Mucosa of descending colon (tissue), 3 donors: Measurements from ENCODE around the gene R3HDM2. TPM values are rescaled to one million over a fixed set of nuclear protein-coding genes. Genes with fewer than 3 reads are reported as not detected.

Source experiments
- ATAC-seq: fragments of 200-7000 bp; cut with Tn5 transposase; one replicate; pipeline ENCODE4 v1.9.1; 2020; ENCODE audit warnings: mild to moderate bottlenecking, moderate library complexity
- DNase-seq, 3 donors: peaks; one replicate each; pipeline ENCODE4 v3.0.0-alpha.2; 2020
- H3K36me3 ChIP-seq: fragments of 200-600 bp; one replicate; pipeline ENCODE4 v1.8.0; 2021; ENCODE audit warnings: low read depth, mild to moderate bottlenecking
- H3K4me1 ChIP-seq: fragments of 200-600 bp; one replicate; pipeline ENCODE4 v1.8.0; 2021; ENCODE audit warnings: low read depth, mild to moderate bottlenecking
- H3K4me3 ChIP-seq: fragments of 200-600 bp; one replicate; pipeline ENCODE4 v1.8.0; 2021; ENCODE audit warnings: mild to moderate bottlenecking
- H3K9me3 ChIP-seq: fragments of 200-600 bp; one replicate; pipeline ENCODE4 v1.8.0; 2021; ENCODE audit warnings: mild to moderate bottlenecking
- CTCF ChIP-seq: fragments of 200-600 bp; IDR thresholded peaks from one replicate; pipeline ENCODE4 v1.8.0; 2022; ENCODE audit warnings: antibody characterized with exemption, mild to moderate bottlenecking
- intact Hi-C, 2 donors: fragments of 100-400 bp; cut with DNase I in 1 of 2; cut with micrococcal nuclease in 1 of 2; formaldehyde crosslinking; loops; one replicate each; pipeline versions ENCODE4 v1.11.0 to v1.11.1; 2022; cut with DNase I, micrococcal nuclease
- total RNA-seq, 3 donors: library from RNA; stranded (reverse); fragmentation: NEBNext Ultra II Directional in 2 of 3; extraction: Animal tissue kit (Norgen Biotek cat#: 25700) in 2 of 3; gene quantifications; one replicate each; pipeline versions ENCODE4 v1.2.1 to v1.2.4, GENCODE V29; 2021 to 2023
- donor health status: DM: no; HTN: no; CAD: no; lungs with moderate emphysema.
- donor health status: DM: no; HTN: no; CAD: no.
- donor health status: DM: no; HTN: yes; CAD: no.

R3HDM2 gene
- total RNA-seq, 3 donors from 2014 or later, result 43.9 to 80.8 (median 80.6) TPM

- DNase-seq (peak in 2 of 3 donors; percentile 11 to 21), ATAC-seq (no peak)
- H3K9me3 ChIP-seq, result no peaks in the 10 kb centered on the region
- intact Hi-C loops, result no loop called here
- H3K36me3 ChIP-seq, result no peaks in the 10 kb centered on the region
- no peak overlapping the region for H3K4me3 ChIP-seq
- no peak for TF ChIP-seq CTCF
- H3K4me1 ChIP-seq, result peaks cover 18% of the 10 kb centered on the region
Measured at GRCh38 chr12:57230381-57231155, 200.3 kb downstream of the R3HDM2 start.

- peak; percentile 92 to 95 (median 94) for DNase-seq
- TF ChIP-seq CTCF, result no peak
- intact Hi-C loops, result no loop called here
- Histone ChIP-seq H3K4me1 (peaks cover 24% of the 10 kb centered on the region), H3K4me3 (peak within 1 kb of the TSS; percentile 44), H3K9me3 (no peaks in the 10 kb centered on the region), H3K36me3 (no peaks in the 10 kb centered on the region)
- ATAC-seq, result peak; percentile 81
Measured at GRCh38 chr12:57229634-57230380, 201.0 kb downstream of the R3HDM2 start, which contains the start of gene SHMT2. SHMT2 (plus strand) TSS chr12:57229711; CDS start chr12:57229779, 68 bp downstream.

- Histone ChIP-seq H3K4me1 (peaks cover 24% of the 10 kb centered on the region), H3K9me3 (no peaks in the 10 kb centered on the region), H3K4me3 (peak overlapping the region; percentile 44), H3K36me3 (no peaks in the 10 kb centered on the region)
- intact Hi-C loops, result no loop called here
- no peak for DNase-seq
- no peak for TF ChIP-seq CTCF
- ATAC-seq, result no peak
Measured at GRCh38 chr12:57229046-57229633, 201.7 kb downstream of the R3HDM2 start.

GRCh38 chr12:57227315-57228115, 203.3 kb downstream of the R3HDM2 start:
- TF ChIP-seq CTCF, result no peak
- no peaks in the 10 kb centered on the region for H3K9me3 ChIP-seq
- intact Hi-C loops, result no loop called here
- H3K4me1 ChIP-seq, result peaks cover 24% of the 10 kb centered on the region
- H3K4me3 ChIP-seq, result no peak overlapping the region
- DNase-seq (no peak), ATAC-seq (peak; percentile 40)
- no peaks in the 10 kb centered on the region for H3K36me3 ChIP-seq
